Measurements from ENCODE around the gene HAUS7. TPM values are rescaled to one million over a fixed set of nuclear protein-coding genes. Genes with fewer than 3 reads are reported as not detected.

HAUS7 gene
- total RNA-seq, 1 experiment from 2014 or later: 28.9 TPM

GRCh38 chrX:153491918-153492317 is 21.5 kb upstream of the HAUS7 start:
- TF ChIP-seq FOSL1 (IDR thresholded peaks at IDR 0.05; ENCODE audit: low read depth) (no peak), POLR2AphosphoS5 (IDR thresholded peaks at IDR 0.05; ENCODE audit: low read depth, low read length) (no peak), ZBTB33 (IDR thresholded peaks at IDR 0.05; ENCODE audit: extremely low read depth, insufficient replicate concordance, low read length) (no peak), SP1 (IDR thresholded peaks at IDR 0.05; ENCODE audit: low read depth) (no peak), EGR1 (IDR thresholded peaks at IDR 0.05; ENCODE audit: low read depth) (no peak), YY1 (IDR thresholded peaks at IDR 0.05; ENCODE audit: extremely low read depth, insufficient replicate concordance, low read depth, low read length) (no peak), TCF7L2 (IDR thresholded peaks at IDR 0.05; ENCODE audit: borderline replicate concordance, extremely low read depth, insufficient read depth, insufficient read length) (no peak), POLR2A (IDR thresholded peaks at IDR 0.05; ENCODE audit: borderline replicate concordance, extremely low read depth, insufficient read depth, insufficient read length) (no peak), JUND (IDR thresholded peaks at IDR 0.05) (no peak), SIN3A (IDR thresholded peaks at IDR 0.05; ENCODE audit: low read depth) (no peak), SRF (IDR thresholded peaks at IDR 0.05; ENCODE audit: low read depth) (no peak), CEBPB (IDR thresholded peaks at IDR 0.05; ENCODE audit: low read depth) (no peak), ZFX (IDR thresholded peaks at IDR 0.05) (no peak), ELF1 (IDR thresholded peaks at IDR 0.05; ENCODE audit: borderline replicate concordance, low read depth) (no peak), CTCF (IDR thresholded peaks at IDR 0.05 in 2 of 3, conservative IDR thresholded peaks at IDR 0.05 in 1 of 3; ENCODE audit: borderline replicate concordance in 1 of 3, insufficient read depth in 1 of 3, low read depth in 2 of 3, low read length in 2 of 3) (no peak)
- Histone ChIP-seq H2AFZ (ENCODE audit: low read depth, low read length, poor library complexity, severe bottlenecking) (no peak overlapping the region), H3K36me3 (ENCODE audit: control insufficient read depth in 1 of 2, insufficient read depth in 2 of 2, low read length in 2 of 2) (no peaks in the 10 kb centered on the region), H3K27me3 (ENCODE audit: insufficient read depth, low read length) (no peaks in the 10 kb centered on the region), H3K9me3 (ENCODE audit: control insufficient read depth in 1 of 2, insufficient read depth in 1 of 2, low read depth in 1 of 2, low read length in 2 of 2) (no peaks in the 10 kb centered on the region), H4K20me1 (ENCODE audit: insufficient read depth) (no peaks in the 10 kb centered on the region), H3K27ac (ENCODE audit: low read depth, low read length) (no peak overlapping the region), H3K9ac (ENCODE audit: low read length) (no peak overlapping the region), H3K79me2 (ENCODE audit: insufficient read depth, low read length) (no peaks in the 10 kb centered on the region), H3K4me1 (ENCODE audit: control insufficient read depth in 1 of 2, insufficient read depth in 2 of 2, low read length in 2 of 2) (no peaks in the 10 kb centered on the region), H3K4me2 (ENCODE audit: low read length) (no peak overlapping the region), H3K4me3 (replicated peaks in 1 of 2; ENCODE audit: low read depth in 1 of 2, low read length in 2 of 2) (no peak overlapping the region), H3K9me2 (ENCODE audit: insufficient read depth) (no peaks in the 10 kb centered on the region)
- CTCF ChIA-PET: no interaction called here
- intact Hi-C loops (cut with micrococcal nuclease): no loop called here
- POLR2A ChIA-PET: no interaction called here
- ATAC-seq: no peak
- no peak for DNase-seq (ENCODE audit: low read depth, low spot score)
- RAD21 ChIA-PET (ENCODE audit: low non-redundant PET in 1 of 2, low total read pairs in 2 of 2, uncharacterized antibody in 2 of 2, unreplicated experiment in 2 of 2): no interaction called here
- no TSS peak for BruUV-seq (replicated peaks)

Measured in HCT116 (cell line).